Psoas muscle (tissue), 8 donors: ENCODE data around the gene MYCBP2. TPM values are rescaled to one million over a fixed set of nuclear protein-coding genes. Genes with fewer than 3 reads are reported as not detected.

Experiments used
- ATAC-seq, 4 donors: fragments of 200-7000 bp; cut with Tn5 transposase; one replicate each; pipeline ENCODE4 v1.9.1; 2020; ENCODE audit warnings: moderate library complexity in 3 of 4, mild to moderate bottlenecking in 2 of 4
- DNase-seq, 2 donors: peaks; one replicate each; pipeline ENCODE4 v3.0.0-alpha.2; 2020
- H3K27ac ChIP-seq: fragments of 200-600 bp; one replicate; pipeline ENCODE4 v1.8.0; 2022
- H3K27me3 ChIP-seq, 3 donors: fragments of 200-600 bp in 1 of 3; one replicate each; pipeline versions ENCODE4 v1.6.1 to v1.8.0; 2013 to 2022; ENCODE audit warnings: low read length in 2 of 3, mild to moderate bottlenecking in 2 of 3, moderate library complexity in 1 of 3; ENCODE audit not compliant: insufficient read depth in 3 of 3
- H3K36me3 ChIP-seq, 2 donors: fragments of 200-600 bp in 1 of 2; one replicate each; pipeline versions ENCODE4 v1.6.1 to v1.8.0; 2013 to 2022; ENCODE audit warnings: low read depth in 1 of 2, mild to moderate bottlenecking in 1 of 2, moderate library complexity in 1 of 2; ENCODE audit not compliant: insufficient read depth in 1 of 2
- H3K4me1 ChIP-seq: fragments of 200-600 bp; one replicate; pipeline ENCODE4 v1.8.0; 2022
- H3K4me3 ChIP-seq: fragments of 200-600 bp; one replicate; pipeline ENCODE4 v1.8.0; 2022; ENCODE audit warnings: mild to moderate bottlenecking
- H3K9me3 ChIP-seq: fragments of 200-600 bp; one replicate; pipeline ENCODE4 v1.8.0; 2022
- WGBS, 3 donors: extraction: QIAGEN DNeasy Blood & Tissue Kit; methylation state at CpG; one replicate each; pipeline versions ENCODE4 v1.1.6 to v1.1.7; 2013; 5-methylcytosine and 5-hydroxymethylcytosine counted together
- intact Hi-C, 2 donors: fragments of 100-400 bp; cut with DNase I; formaldehyde crosslinking; loops; one replicate each; pipeline versions ENCODE4 v1.11.0 to v1.14.2; 2022
- polyA plus RNA-seq, 3 donors: library from polyadenylated mRNA; stranded (reverse); fragments of 200-250 nt; gene quantifications; one replicate each; pipeline ENCODE4 v1.2.3, GENCODE V29; 2013
- total RNA-seq, 4 donors: library from RNA; stranded (reverse); fragmentation: NEBNext Ultra II Directional in 2 of 4; extraction: Animal tissue kit (Norgen Biotek cat#: 25700) in 2 of 4; gene quantifications; one replicate each; pipeline versions ENCODE4 v1.2.1 to v1.2.4, GENCODE V29; 2021 to 2023
- TF ChIP-seq, protein P1 (sequence below): fragments of 200-600 bp; IDR thresholded peaks from one replicate; pipeline ENCODE4 v1.8.0; 2022; ENCODE audit warnings: antibody characterized with exemption
- donor health status: healthy with polysubstance abuse.
- donor health status: DM: no; HTN: no; CAD: no; lungs with moderate emphysema.
- donor health status: Bipolar disorder and iron deficiency.
- donor health status: healthy.
- donor health status: DM: yes; HTN: yes; CAD: no.
- donor health status: DM: no; HTN: no; CAD: no.
- donor health status: DM: no; HTN: no; CAD: no.
- donor health status: DM: yes; HTN: yes; CAD: no.

The MYCBP2 gene
- total and polyA plus RNA-seq, 7 donors, result 10.8 to 49.5 (median 35.5) TPM

DNA sequence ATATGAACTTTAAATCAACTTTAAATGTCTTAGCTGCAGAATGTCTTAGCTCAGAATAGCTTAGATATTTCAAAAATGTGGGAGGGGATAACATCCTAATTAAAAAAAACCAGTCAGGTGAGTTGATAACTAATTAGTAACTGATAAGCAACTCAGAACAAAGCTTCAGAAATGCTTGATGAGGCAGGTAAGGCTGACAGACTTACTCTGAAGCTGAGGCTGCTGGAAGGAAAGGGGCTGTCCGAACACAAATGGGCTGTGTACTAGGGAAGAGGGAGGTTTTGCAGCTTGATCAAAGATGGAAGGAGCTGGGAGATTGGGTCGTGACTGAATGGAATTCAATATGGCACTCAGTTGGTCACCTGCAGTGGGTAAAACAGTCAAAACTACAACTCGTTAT is 208.8 kb downstream of the MYCBP2 start:
- WGBS, 3 donors, result 90 to 94% (median 90%) methylated on average over 3 of the region's 3 CpGs
- Histone ChIP-seq H3K9me3 (no peaks in the 10 kb centered on the region), H3K27me3 (no peaks in the 10 kb centered on the region), H3K4me1 (no peaks in the 10 kb centered on the region), H3K27ac (no peak overlapping the region), H3K4me3 (no peak overlapping the region), H3K36me3 (peaks cover 0 to 63% of the 10 kb centered on the region in 2 donors)
- TF ChIP-seq, protein P1, sequence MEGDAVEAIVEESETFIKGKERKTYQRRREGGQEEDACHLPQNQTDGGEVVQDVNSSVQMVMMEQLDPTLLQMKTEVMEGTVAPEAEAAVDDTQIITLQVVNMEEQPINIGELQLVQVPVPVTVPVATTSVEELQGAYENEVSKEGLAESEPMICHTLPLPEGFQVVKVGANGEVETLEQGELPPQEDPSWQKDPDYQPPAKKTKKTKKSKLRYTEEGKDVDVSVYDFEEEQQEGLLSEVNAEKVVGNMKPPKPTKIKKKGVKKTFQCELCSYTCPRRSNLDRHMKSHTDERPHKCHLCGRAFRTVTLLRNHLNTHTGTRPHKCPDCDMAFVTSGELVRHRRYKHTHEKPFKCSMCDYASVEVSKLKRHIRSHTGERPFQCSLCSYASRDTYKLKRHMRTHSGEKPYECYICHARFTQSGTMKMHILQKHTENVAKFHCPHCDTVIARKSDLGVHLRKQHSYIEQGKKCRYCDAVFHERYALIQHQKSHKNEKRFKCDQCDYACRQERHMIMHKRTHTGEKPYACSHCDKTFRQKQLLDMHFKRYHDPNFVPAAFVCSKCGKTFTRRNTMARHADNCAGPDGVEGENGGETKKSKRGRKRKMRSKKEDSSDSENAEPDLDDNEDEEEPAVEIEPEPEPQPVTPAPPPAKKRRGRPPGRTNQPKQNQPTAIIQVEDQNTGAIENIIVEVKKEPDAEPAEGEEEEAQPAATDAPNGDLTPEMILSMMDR, result no peak
- intact Hi-C loops, result no loop called here
- DNase-seq, result no peak
- no peak for ATAC-seq

DNA sequence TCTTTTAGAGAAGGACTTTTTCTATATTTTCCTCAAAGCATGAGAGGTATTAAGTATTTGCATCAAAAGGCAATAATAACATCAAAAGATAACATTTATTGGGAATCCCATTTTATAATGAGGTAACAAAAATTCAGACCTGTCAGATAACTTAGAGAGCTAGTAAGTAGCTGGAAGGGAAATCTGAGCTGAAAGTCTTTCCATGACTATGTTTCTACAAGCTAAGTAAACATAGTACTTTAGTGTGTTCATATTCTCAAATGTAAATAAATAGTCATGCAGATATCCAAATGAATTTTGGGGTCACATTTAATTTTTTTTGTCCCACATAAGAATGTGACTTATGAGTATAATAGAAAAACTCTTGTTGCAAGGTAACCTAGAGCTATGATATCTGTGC is 212.6 kb downstream of the MYCBP2 start:
- H3K27ac ChIP-seq, result no peak overlapping the region
- peaks cover 0 to 33% of the 10 kb centered on the region in 2 donors for H3K36me3 ChIP-seq
- ATAC-seq (no peak), DNase-seq (no peak)
- TF ChIP-seq, protein P1, result no peak
- H3K4me1 ChIP-seq, result no peaks in the 10 kb centered on the region
- H3K27me3 ChIP-seq, result no peaks in the 10 kb centered on the region
- H3K4me3 ChIP-seq, result no peak overlapping the region
- intact Hi-C loops, result no loop called here
- H3K9me3 ChIP-seq, result no peaks in the 10 kb centered on the region

DNA sequence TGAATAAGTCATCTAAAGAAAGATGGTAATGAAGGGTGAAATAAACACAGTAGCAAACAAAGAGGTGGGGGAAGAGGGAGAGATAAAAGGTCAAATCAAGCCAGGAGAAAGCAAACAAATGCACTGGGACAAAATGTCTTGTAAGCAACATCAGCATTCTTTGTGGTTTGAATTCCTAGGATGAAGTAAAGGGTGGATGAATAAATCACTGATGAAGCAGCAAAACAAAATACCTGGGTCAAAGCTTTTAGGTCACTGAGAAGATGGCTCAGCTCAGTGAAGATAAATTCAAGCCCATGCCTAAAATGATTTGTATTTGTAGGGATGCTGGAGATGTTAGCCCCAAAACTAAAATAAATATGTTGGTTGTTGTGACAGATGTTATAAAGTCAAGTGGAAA is 213.4 kb downstream of the MYCBP2 start:
- peaks cover 0 to 27% of the 10 kb centered on the region in 2 donors for H3K36me3 ChIP-seq
- H3K27me3 ChIP-seq, result no peaks in the 10 kb centered on the region
- H3K27ac ChIP-seq, result no peak overlapping the region
- intact Hi-C loops, result no loop called here
- H3K4me3 ChIP-seq, result no peak overlapping the region
- no peak for DNase-seq
- no peaks in the 10 kb centered on the region for H3K4me1 ChIP-seq
- TF ChIP-seq, protein P1, result no peak
- no peak for ATAC-seq
- H3K9me3 ChIP-seq, result no peaks in the 10 kb centered on the region

DNA sequence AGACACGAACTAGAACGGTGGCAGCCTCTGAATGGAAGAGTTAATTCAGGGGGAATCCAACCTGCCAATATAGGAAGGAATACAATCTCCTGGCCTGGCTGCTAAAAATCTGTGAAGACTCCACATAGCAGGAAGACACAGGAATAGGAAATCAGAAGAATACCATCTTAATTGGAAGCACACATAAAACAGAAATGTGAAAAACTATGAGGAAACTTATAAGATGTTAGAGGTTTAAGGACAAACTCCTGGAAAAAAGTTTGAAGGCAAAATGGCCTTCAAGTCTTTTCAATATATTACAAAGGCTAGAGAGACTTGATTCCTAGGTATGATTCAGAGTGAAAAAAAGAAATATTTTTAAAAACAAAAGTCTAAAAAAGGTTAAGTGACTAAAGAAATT is 221.8 kb downstream of the MYCBP2 start:
- intact Hi-C loops, result no loop called here
- no peak overlapping the region for H3K4me3 ChIP-seq
- no peak overlapping the region for H3K27ac ChIP-seq
- whole genome bisulfite sequencing, 3 donors, result 88 to 92% (median 90%) methylated on average over 2 of the region's 2 CpGs
- no peaks in the 10 kb centered on the region for H3K27me3 ChIP-seq
- TF ChIP-seq, protein P1, result no peak
- ATAC-seq, result no peak
- DNase-seq, result no peak
- no peaks in the 10 kb centered on the region for H3K9me3 ChIP-seq
- H3K36me3 ChIP-seq, result peaks cover 0 to 4% of the 10 kb centered on the region in 2 donors
- H3K4me1 ChIP-seq, result no peaks in the 10 kb centered on the region

DNA sequence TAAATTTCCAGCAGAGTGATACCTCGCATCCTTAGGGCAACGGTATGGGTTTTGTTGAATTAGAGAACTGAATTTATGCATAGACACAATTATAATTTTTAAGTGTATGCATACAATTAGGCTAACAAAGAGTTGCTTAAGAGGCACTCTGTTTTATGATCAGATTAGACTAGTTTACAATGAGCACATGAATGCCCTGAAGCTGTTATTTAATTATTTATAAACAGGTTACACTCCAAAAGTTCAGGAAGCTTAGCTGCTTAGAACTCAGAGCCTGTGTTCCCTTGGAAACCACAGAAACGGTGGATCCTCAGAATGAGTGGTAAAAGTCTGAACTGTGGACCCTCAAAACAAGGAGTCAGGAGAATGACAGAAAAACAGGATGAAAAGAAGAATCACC is 227.5 kb downstream of the MYCBP2 start:
- ATAC-seq (no peak), DNase-seq (no peak)
- Histone ChIP-seq H3K9me3 (no peaks in the 10 kb centered on the region), H3K4me3 (no peak overlapping the region), H3K27ac (no peak overlapping the region), H3K27me3 (no peaks in the 10 kb centered on the region), H3K4me1 (no peaks in the 10 kb centered on the region), H3K36me3 (peaks cover 5 to 55% of the 10 kb centered on the region in 2 donors)
- intact Hi-C loops, result no loop called here
- 88 to 93% (median 90%) methylated on average over 3 of the region's 3 CpGs for WGBS, 3 donors
- TF ChIP-seq, protein P1, result no peak
